ENCODE measurements around the gene TEAD2.

DNA sequence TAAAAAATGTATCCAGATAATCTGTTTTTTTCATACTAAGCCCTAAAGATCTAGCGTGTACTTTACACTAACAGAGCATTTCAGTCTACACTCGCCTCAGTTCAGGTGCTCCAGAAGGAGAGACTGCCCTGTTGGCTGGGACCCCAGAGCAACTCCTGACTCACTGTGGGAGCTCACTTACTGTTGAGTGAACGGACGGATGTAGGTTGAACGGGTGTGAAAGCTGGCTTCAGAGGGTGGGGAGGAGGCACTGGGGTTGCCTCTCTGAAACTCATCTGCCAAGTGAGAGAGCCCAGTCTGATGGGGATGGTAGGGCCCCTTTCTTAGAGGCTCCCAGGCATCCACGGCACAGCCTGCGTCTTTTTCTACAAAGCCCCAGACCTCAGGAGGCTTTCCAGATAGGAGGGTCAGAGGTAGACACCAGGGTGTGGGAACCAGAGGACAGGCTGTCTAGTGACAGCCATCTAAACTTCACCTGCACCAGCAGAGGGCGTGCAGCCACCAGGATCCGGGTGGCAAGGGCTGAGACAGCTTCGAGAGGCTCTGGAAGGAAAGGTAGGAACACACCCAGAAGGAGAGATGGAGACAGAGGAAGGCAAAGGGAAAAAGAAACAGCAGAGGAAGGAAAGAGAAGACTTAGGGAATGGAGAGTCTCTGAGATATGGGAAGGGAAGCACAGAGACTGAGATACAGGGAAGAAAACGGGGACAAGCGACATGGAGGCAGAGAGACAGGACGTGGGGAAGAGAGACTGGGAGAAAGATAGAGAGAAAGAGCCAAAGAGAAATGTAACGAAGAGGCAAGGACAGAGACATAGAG, 29.6 kb upstream of the TEAD2 start:
- TF ChIP-seq, protein P1, sequence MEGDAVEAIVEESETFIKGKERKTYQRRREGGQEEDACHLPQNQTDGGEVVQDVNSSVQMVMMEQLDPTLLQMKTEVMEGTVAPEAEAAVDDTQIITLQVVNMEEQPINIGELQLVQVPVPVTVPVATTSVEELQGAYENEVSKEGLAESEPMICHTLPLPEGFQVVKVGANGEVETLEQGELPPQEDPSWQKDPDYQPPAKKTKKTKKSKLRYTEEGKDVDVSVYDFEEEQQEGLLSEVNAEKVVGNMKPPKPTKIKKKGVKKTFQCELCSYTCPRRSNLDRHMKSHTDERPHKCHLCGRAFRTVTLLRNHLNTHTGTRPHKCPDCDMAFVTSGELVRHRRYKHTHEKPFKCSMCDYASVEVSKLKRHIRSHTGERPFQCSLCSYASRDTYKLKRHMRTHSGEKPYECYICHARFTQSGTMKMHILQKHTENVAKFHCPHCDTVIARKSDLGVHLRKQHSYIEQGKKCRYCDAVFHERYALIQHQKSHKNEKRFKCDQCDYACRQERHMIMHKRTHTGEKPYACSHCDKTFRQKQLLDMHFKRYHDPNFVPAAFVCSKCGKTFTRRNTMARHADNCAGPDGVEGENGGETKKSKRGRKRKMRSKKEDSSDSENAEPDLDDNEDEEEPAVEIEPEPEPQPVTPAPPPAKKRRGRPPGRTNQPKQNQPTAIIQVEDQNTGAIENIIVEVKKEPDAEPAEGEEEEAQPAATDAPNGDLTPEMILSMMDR (IDR thresholded peaks at IDR 0.05; ENCODE audit: low read length) = peak; percentile 97
- TF ChIP-seq EZH2 (IDR thresholded peaks at IDR 0.05; ENCODE audit: borderline replicate concordance, low read length) = no peak
